Measurements from ENCODE around the gene MARVELD2.
"Not testable (repeated sequence)": the region's sequence is repeated elsewhere in the genome, so short reads cannot be mapped to it uniquely, and the experiment has no call there.

MARVELD2 gene

GRCh38 chr5:69449511-69449910 is 34.6 kb downstream of the MARVELD2 start:
- no peak for DNase-seq (ENCODE audit: low read depth)

GRCh38 chr5:69450116-69450515 is 35.2 kb downstream of the MARVELD2 start:
- no peak for DNase-seq (ENCODE audit: low read depth)

- DNase-seq (ENCODE audit: low read depth): not testable (repeated sequence)
Measured at GRCh38 chr5:69450527-69450926, 35.6 kb downstream of the MARVELD2 start.

- DNase-seq (ENCODE audit: low read depth): no peak
Measured at GRCh38 chr5:69451941-69452647, 37.2 kb downstream of the MARVELD2 start.

GRCh38 chr5:69453487-69453886 is 38.6 kb downstream of the MARVELD2 start:
- not testable (repeated sequence) for DNase-seq (ENCODE audit: low read depth)

- DNase-seq (ENCODE audit: low read depth): no peak
Measured at GRCh38 chr5:69454460-69455249, 39.7 kb downstream of the MARVELD2 start.

- not testable (repeated sequence) for DNase-seq (ENCODE audit: low read depth)
Measured at GRCh38 chr5:69455428-69455988, 40.6 kb downstream of the MARVELD2 start.

GRCh38 chr5:69462170-69462569 is 47.3 kb downstream of the MARVELD2 start:
- DNase-seq (ENCODE audit: low read depth): no peak

- DNase-seq (ENCODE audit: low read depth): not testable (repeated sequence)
Measured at GRCh38 chr5:69466375-69466774, 51.5 kb downstream of the MARVELD2 start.

- DNase-seq (ENCODE audit: low read depth): no peak
Measured at GRCh38 chr5:69467442-69468225, 52.7 kb downstream of the MARVELD2 start.

- no peak for DNase-seq (ENCODE audit: low read depth)
Measured at GRCh38 chr5:69468631-69469030, 53.7 kb downstream of the MARVELD2 start.

- DNase-seq (ENCODE audit: low read depth): not testable (repeated sequence)
Measured at GRCh38 chr5:69471516-69471915, 56.6 kb downstream of the MARVELD2 start.

- DNase-seq (ENCODE audit: low read depth): not testable (repeated sequence)
Measured at GRCh38 chr5:69472535-69473143, 57.7 kb downstream of the MARVELD2 start.

GRCh38 chr5:69477170-69477569 is 62.3 kb downstream of the MARVELD2 start:
- no peak for DNase-seq (ENCODE audit: low read depth)

- not testable (repeated sequence) for DNase-seq (ENCODE audit: low read depth)
Measured at GRCh38 chr5:69478296-69478695, 63.4 kb downstream of the MARVELD2 start.

- no peak for DNase-seq (ENCODE audit: low read depth)
Measured at GRCh38 chr5:69484891-69485290, 70.0 kb downstream of the MARVELD2 start.

- no peak for DNase-seq (ENCODE audit: low read depth)
Measured at GRCh38 chr5:69485471-69485870, 70.6 kb downstream of the MARVELD2 start.

GRCh38 chr5:69489246-69489645 is 74.3 kb downstream of the MARVELD2 start:
- no peak for DNase-seq (ENCODE audit: low read depth)

- no peak for DNase-seq (ENCODE audit: low read depth)
Measured at GRCh38 chr5:69491027-69491426, 76.1 kb downstream of the MARVELD2 start.

- no peak for DNase-seq (ENCODE audit: low read depth)
Measured at GRCh38 chr5:69491838-69492390, 77.0 kb downstream of the MARVELD2 start.

- no peak for DNase-seq (ENCODE audit: low read depth)
Measured at GRCh38 chr5:69492391-69492922, 77.5 kb downstream of the MARVELD2 start, which contains the start of gene OCLN. TSS of gene OCLN (plus strand) at chr5:69492790. CDS start at chr5:69504245, 11,455 bp downstream.
